SK-MEL-5 (cell line): ENCODE data around the gene TRIM31. TPM values are rescaled to one million over a fixed set of nuclear protein-coding genes. Genes with fewer than 3 reads are reported as not detected.
A peak's percentile ranks its signal among the peaks of the same experiment; 100 is the strongest.

Experiments
- DNase-seq: peaks from one replicate; pipeline ENCODE4 v3.0.0-alpha.2; 2016; ENCODE audit warnings: low read depth, low spot score
- in situ Hi-C: cut with HindIII; loops from 2 replicates; pipeline ENCODE4 v1.10.0; 2016; ENCODE audit warnings: low sequenced_read_pairs, high pct_unique_total_duplicates, low pct_unique_long_range_greater_than_20kb
- small RNA-seq, 2 experiments: library from RNA; depleted of rRNA; stranded (forward); fragments of <200 nt; gene quantifications; one replicate each; pipeline ENCODE3, GENCODE V24; 2014
- total RNA-seq: library from RNA; depleted of rRNA; stranded (reverse); fragments of >200 nt; shearing (Covaris generic); gene quantifications from 2 replicates; pipeline ENCODE4 v1.2.3, GENCODE V29; 2014; rRNA removed

Gene TRIM31
- total RNA-seq, 1 experiment from 2014 or later, result not detected

DNA sequence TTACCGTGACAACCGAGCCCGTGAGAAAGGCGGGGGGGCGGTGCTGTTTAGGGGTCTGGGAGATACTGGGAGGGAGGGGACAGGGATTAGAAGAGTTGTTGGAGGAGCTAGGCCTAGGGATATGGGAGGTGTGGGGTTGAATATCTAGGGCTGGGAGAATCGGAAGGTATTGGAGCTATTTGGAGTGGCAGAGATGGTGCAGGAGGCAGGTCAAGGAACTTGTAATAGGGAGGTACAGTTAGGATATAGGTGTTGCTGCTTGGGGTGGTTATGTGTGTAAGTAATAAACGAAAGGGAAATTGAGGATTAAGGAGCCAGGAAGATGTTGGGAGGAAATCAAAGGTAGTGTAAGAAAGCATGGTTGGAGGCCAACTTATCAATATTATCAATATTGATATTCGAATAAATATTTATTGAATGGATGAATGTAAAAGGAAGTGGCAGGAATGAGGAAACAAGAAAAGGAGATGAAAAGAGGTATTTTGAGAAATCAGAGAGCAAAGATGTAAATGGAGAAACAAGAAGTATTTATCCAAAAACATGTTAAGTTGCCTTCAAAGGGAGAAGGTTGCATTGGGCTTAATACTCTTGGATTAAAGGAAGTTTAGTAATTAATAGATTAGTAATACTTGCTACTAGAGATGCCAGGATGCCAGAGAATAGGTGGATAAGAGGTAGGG, 45.3 kb downstream of the TRIM31 start:
- in situ Hi-C loops, result no loop called here
- DNase-seq, result no peak

DNA sequence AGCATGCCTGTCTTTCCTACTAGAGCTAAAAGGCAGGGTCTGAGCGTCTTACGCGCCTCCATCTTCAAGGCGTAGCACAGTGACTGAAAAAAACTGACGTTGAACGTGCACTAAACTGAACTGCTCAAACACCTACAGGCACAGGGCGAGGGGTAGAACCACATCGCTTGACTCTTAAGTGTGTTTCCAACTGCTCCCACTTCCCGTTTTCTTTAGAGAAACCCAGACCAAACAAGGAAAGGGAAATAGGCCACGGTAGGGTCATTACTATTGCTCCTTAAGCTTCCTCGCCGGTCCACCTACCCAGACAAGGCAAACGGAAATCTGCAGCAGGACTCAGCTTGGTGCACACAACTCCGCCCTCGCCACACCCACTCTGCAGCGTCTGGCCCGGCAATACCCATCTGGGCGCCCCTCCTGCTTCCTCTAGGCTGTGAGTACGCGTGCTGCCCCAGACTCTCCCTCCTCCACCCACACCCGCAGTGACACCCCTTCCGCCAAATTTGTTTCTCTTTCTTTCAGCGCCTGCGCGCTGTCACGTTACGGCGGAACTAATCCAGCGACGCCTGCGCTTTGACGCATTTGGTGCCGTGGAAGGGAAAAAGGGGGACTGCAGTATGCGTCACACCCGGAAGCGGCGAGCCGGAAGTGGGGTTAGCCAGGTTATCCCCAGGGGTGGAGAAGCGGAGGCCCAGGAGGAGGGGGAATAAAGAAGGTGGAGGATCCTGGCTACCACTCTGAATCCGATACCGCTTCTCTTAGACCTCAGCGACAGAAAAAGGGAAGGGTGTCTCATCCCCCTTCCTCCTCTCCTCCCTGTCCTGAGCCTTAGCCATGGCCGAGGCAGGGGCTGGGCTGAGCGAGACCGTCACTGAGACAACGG, 46.1 kb downstream of the TRIM31 start, which contains the start of gene PPP1R11:
Gene PPP1R11 (plus strand): TSS at position 622 of the 883 bp plus-strand sequence. CDS start 213 bp downstream, at position 835.
- in situ Hi-C loops, result no loop called here
- DNase-seq, result peak; percentile 99

DNA sequence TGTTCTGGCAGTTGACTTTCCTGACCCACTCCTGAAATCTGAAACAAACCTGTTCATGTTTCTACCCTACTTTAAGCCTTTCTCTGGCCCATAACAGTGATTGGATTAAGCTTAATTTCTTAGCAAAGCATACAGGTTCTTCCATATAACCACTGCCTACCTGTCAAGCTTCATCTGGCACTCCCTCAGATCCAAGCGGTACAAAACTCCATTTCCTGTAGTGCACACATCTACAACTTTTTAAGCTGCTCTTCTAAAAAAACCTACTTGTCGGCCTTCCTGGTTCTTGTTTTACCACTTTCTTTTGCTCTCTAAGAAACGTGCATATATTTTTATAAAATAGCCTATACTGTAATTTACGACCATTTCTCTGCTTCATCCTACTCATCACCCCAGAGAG, 46.8 kb downstream of the TRIM31 start:
- in situ Hi-C loops, result no loop called here
- DNase-seq, result no peak

DNA sequence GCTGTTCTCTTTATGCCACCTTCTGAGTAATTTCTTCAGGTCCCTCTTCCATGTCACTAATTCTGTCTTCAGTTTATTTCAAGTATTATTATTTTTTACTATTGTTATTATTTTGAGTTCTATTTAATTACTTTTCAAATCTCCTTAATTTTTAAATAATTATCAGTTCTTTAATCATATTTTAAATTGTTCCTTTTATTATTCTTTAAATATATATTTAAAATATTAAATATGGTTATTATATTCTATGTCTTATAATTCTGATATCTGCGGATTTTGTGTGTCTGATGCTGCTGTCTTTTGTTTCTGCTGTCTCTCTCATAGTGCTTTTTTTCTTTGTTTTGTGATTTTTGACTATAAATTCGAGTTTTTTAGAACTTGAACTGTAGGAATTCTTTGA, 49.6 kb downstream of the TRIM31 start:
- DNase-seq, result no peak
- in situ Hi-C loops, result no loop called here

DNA sequence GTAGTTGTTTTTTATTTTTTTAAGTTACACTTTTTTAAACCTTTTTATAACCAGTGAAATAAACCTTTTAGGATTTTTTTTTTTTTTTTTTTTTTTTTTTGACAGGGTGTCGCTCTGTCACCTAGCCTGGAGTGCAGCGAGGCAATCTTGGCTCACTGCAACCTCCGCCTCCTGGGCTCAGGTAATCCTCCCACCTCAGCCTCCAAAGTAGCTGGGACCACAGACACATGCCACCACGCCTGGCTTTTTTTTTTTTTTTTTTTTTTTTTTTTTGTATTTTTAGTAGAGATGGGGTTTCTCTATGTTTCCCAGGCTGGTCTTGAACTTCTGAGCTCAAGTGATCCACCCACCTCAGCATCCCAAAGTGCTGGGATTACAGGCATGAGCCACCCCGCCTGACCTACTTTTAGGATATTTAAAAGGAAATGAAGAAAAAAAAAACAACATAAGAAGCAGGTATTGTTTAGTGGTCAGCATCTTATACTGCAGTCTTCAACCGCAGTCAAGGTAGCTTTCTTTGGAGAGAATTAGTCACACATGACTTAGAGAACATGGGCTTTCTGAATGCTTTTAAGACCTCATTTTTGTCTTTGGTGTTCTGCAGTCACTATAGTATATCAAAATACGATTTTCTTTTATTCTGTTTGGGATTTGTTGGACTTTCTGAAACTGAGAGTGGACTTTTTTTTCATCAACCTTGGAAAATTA, 50.3 kb downstream of the TRIM31 start:
- DNase-seq, result no peak
- in situ Hi-C loops, result no loop called here

DNA sequence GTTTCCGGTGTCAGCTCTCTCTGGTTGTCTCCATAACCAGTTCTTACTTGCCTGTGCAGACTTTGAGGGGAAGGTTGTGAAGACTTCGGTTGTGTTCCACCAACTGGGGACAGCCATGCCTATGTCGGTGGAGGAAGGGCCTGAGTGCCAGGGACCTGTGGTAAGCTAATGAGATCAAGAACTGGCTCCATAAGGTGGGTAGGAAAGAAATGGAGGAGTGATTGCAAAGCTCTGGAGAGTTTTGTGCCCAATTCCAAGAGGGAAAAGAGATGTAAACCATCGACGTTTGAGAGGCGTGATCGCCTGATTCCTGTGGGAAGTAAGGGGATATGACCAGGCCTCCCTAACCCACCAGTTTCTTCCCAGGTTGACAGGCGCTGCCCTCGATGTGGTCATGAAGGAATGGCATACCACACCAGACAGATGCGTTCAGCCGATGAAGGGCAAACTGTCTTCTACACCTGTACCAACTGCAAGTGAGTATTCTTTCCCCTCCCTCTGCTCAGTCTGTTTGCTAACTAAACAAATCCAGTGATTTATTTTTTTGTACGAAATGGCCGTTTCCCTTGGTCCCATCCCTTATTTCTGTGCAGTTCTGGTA, 50.9 kb downstream of the TRIM31 start:
- in situ Hi-C loops, result no loop called here

DNA sequence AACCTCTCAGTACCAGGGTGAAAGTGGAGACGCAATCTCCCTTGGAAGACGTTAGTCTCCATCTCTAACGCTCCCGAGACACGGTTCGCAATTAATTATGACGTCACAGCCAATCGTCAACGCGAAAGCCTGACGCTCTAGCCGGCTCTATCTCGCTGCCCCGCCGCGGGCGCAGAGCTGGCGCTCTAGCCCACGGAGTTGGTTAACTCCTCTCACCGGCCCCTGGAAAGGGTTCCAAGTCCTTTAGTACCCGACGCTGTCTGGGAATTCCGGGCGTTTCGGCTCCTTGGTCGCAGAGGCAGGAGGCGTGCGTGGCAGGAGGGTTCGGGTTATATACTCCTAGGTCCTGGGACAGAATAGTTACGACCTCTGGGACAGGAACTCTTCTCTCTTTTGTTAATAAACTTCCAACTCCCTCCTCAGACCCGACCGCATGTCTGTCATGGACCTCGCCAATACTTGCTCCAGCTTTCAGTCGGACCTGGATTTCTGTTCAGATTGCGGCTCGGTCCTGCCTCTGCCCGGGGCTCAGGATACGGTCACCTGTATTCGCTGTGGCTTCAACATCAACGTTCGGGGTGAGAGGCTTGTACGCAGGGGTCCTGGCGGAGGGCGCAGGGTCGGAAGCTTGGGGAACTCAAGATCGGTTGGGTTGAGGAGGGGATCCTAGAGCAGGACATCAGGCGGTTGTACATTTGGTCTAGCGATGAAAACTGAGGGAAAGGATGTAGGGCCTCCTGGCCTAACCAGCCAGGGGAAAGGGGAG, 51.6 kb downstream of the TRIM31 start, which contains the start of gene POLR1H:
Gene POLR1H (plus strand): TSS at position 174 of the 766 bp plus-strand sequence. CDS start 260 bp downstream, at position 434.
- in situ Hi-C loops, result no loop called here
- DNase-seq, result peak; percentile 96

More for the DNA sequence above, 50.9 kb downstream of the TRIM31 start:
- peak; percentile 22 for DNase-seq

DNA sequence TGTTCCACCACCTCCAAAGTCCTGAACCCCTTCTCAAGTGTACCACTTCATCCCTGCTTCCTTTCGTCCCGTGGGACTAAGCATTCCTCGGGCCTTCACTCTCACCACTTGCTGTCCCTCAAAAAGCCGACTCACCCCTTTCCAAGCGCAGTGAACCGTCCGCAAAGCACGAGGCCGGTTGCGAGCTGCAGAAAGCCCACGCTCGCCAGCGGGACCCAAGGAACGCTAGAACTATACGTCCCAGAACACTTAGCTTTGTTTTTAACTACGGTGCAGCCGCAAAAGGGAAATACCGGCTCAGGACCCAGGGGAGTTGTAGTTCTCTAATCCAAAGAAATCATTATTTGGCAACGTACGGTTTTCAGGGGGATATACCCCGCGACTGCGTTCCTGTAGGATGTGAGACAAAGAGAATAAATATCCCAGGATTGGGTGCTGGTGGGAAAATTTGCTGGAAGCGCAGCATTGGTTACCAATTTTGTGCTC, 52.2 kb downstream of the TRIM31 start:
- in situ Hi-C loops, result no loop called here
- DNase-seq, result no peak

DNA sequence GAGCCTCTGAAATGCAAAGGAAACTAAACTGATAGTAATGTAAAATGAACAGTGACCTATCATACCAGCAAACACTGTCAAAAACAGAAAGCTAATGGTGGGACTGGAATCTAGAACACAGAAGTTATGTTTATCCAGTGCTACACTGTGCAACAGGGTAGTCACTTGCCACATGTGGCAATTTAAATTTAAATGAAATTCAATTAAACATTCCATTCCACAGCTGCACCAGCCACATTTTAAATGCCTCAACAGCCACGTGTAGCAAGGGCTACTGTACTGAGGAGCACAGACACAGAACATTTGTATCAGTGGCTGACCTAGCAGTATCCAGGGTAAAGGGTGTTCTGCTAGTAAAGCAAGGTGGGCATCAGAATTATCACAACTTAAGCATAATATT, 57.4 kb downstream of the TRIM31 start:
- in situ Hi-C loops, result no loop called here
- no peak for DNase-seq

DNA sequence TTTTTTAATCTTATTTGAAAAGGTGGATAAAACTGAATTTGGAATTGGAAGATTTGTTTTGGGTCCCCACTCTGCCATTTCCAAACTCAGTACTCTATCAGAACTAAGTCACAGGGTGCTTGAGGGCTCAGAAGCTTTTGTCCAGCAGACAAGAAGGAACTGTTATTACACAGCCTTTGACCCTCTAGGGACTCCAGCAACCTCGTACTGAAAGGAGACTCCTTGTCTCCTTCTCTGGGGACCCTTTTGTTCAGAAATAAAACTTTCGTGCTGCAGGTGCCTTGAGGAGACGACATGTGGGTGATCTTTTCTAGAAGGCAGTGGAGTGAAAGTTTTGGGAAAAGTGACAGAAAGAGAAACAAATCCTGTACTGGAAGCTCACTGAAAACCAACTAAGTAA, 59.2 kb downstream of the TRIM31 start:
- in situ Hi-C loops, result no loop called here
- peak; percentile 62 for DNase-seq

Small RNA genes within 50 kb of the gene (small RNA-seq; reads per million reads assigned to genes)
- gene RF00554 (0 reads per million in 2 experiments), gene RF02219 (0 reads per million in 2 experiments), gene RF02220 (0 reads per million in 2 experiments)

Other genes with a start within 250 kb of the TRIM31 start
- gene HLA-A, start 170.6 kb downstream of the TRIM31 start, total RNA-seq, result 451 and 474 TPM in 2 replicates
- gene POLR1H, start 51.8 kb downstream of the TRIM31 start, total RNA-seq, result 27.9 and 32.4 TPM in 2 replicates
- 51.5 and 51.6 TPM in 2 replicates for gene PPP1R11, start 45.9 kb downstream of the TRIM31 start, total RNA-seq
- gene RNF39, start 37.3 kb downstream of the TRIM31 start, total RNA-seq, result not detected in 2 replicates
- not detected in 2 replicates for gene TRIM40, start 23.1 kb upstream of the TRIM31 start, total RNA-seq
- not detected in 2 replicates for gene TRIM10, start 48.1 kb upstream of the TRIM31 start, total RNA-seq
- gene TRIM15, start 50.5 kb upstream of the TRIM31 start, total RNA-seq, result not detected in 2 replicates
- 24.7 and 25.0 TPM in 2 replicates for gene TRIM26, start 100.3 kb upstream of the TRIM31 start, total RNA-seq
- 8.2 and 9.1 TPM in 2 replicates for gene TRIM39, start 213.8 kb upstream of the TRIM31 start, total RNA-seq
- gene RPP21, start 232.1 kb upstream of the TRIM31 start, total RNA-seq, result 38.9 and 42.7 TPM in 2 replicates